Muscle layer of duodenum (tissue), 2 donors: ENCODE results near the gene TAPBP.
"Not testable (repeated sequence)": the region's sequence is repeated elsewhere in the genome, so short reads cannot be mapped to it uniquely, and the experiment has no call there.

Experiments used
- H3K27ac ChIP-seq: one replicate; pipeline ENCODE4 v1.7.0; 2013; ENCODE audit warnings: mild to moderate bottlenecking, low read length
- H3K27me3 ChIP-seq: one replicate; pipeline ENCODE4 v1.7.0; 2013; ENCODE audit warnings: low read depth, mild to moderate bottlenecking, control low read depth, low read length
- H3K36me3 ChIP-seq, 2 donors: one replicate each; pipeline ENCODE4 v1.7.0; 2013; ENCODE audit warnings: low read length in 2 of 2, control low read depth in 1 of 2, mild to moderate bottlenecking in 1 of 2; ENCODE audit not compliant: insufficient read depth in 2 of 2, control insufficient read depth in 1 of 2
- H3K4me1 ChIP-seq, 2 donors: one replicate each; pipeline ENCODE4 v1.7.0; 2013; ENCODE audit warnings: low read length in 2 of 2, mild to moderate bottlenecking in 2 of 2, control low read depth in 1 of 2, moderate library complexity in 1 of 2; ENCODE audit not compliant: insufficient read depth in 2 of 2, control insufficient read depth in 1 of 2
- H3K4me3 ChIP-seq, 2 donors: one replicate each; pipeline ENCODE4 v1.7.0; 2013; ENCODE audit warnings: low read length in 2 of 2, low read depth in 1 of 2, mild to moderate bottlenecking in 1 of 2
- H3K9me3 ChIP-seq, 2 donors: one replicate each; pipeline ENCODE4 v1.7.0; 2013; ENCODE audit warnings: low read length in 2 of 2, control low read depth in 1 of 2, mild to moderate bottlenecking in 1 of 2; ENCODE audit not compliant: control insufficient read depth in 1 of 2
- donor health status: healthy.

The TAPBP gene

DNA sequence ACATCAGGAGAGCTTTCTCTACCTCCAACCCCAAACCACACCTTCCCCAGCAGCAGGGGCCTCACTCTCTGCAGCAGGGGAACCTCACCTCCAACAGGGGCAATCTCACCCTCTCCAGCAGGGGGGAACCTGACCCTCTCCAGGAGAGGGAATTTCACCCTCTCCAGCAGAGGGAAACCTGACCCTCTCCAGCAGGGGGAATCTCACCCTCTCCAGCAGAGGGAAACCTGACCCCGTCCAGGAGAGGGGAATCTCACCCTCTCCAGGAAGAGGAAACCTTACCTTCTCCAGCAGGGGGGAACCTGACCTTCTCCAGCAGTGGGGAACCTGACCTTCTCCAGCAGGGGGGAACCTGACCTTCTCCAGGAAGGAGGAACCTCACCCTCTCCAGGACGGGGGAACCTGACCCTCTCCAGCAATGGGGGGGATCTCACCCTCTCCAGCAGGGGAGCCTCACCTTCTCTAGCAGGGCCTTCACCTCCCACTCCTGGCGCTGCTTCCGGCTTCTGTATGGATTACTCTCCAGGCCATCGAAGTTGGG lies 33.8 kb downstream of the TAPBP start:
- no peaks in the 10 kb centered on the region for H3K9me3 ChIP-seq
- H3K36me3 ChIP-seq: peaks cover 22 to 71% of the 10 kb centered on the region in 2 donors
- H3K27ac ChIP-seq: no peak overlapping the region
- no peak overlapping the region for H3K4me3 ChIP-seq
- peaks cover 4 to 42% of the 10 kb centered on the region in 2 donors for H3K4me1 ChIP-seq
- no peaks in the 10 kb centered on the region for H3K27me3 ChIP-seq

- H3K27ac ChIP-seq: no peak overlapping the region
- H3K27me3 ChIP-seq: no peaks in the 10 kb centered on the region
- H3K4me1 ChIP-seq: peaks cover 4 to 50% of the 10 kb centered on the region in 2 donors
- no peak overlapping the region for H3K4me3 ChIP-seq
- H3K9me3 ChIP-seq: no peaks in the 10 kb centered on the region
- H3K36me3 ChIP-seq: peaks cover 30 to 69% of the 10 kb centered on the region in 2 donors
Measured at GRCh38 chr6:33279257-33279695, 34.6 kb downstream of the TAPBP start.

DNA sequence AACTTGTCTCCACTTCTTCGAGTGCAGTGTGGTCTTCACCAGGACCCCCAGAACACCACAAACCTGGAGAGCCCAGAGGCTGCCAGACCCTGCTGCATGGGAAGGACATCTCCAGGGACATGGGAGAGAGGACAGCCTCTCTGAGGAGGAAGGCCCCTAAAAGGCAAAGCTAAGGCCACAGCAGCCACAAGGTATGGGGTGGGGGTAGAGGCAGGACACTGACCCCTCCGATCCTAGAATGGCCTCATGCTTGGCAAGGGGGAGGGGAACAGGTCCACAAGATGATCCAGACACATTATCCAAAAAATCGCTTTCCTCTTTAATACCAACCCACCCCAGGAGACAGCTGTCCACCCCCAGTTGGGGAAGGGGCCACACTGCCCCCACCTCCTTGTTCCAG lies 35.1 kb downstream of the TAPBP start:
- no peaks in the 10 kb centered on the region for H3K9me3 ChIP-seq
- H3K4me3 ChIP-seq: no peak overlapping the region
- no peak overlapping the region for H3K27ac ChIP-seq
- H3K36me3 ChIP-seq: peaks cover 32 to 66% of the 10 kb centered on the region in 2 donors
- H3K4me1 ChIP-seq: peaks cover 4 to 55% of the 10 kb centered on the region in 2 donors
- H3K27me3 ChIP-seq: no peaks in the 10 kb centered on the region

DNA sequence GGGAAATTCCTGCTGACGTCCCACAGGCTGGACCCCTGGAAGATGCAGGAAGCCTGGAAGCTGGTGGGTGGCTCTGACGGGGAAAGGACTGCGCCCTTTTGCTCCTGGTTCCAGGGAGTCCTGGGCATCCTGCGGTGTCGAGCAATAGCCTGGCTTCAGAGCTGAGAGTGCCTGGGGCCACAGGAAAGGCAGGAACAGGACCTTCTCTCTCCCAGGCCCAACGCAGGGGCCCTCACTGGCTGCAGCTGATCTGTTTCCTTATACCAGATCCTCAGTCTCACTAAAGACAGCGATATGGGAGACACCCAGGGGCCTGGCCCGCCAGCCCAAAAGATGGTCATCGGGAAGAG lies 35.5 kb downstream of the TAPBP start:
- no peaks in the 10 kb centered on the region for H3K9me3 ChIP-seq
- H3K27me3 ChIP-seq: no peaks in the 10 kb centered on the region
- H3K4me1 ChIP-seq: peaks cover 6 to 59% of the 10 kb centered on the region in 2 donors
- no peak overlapping the region for H3K4me3 ChIP-seq
- no peak overlapping the region for H3K27ac ChIP-seq
- peaks cover 32 to 62% of the 10 kb centered on the region in 2 donors for H3K36me3 ChIP-seq

DNA sequence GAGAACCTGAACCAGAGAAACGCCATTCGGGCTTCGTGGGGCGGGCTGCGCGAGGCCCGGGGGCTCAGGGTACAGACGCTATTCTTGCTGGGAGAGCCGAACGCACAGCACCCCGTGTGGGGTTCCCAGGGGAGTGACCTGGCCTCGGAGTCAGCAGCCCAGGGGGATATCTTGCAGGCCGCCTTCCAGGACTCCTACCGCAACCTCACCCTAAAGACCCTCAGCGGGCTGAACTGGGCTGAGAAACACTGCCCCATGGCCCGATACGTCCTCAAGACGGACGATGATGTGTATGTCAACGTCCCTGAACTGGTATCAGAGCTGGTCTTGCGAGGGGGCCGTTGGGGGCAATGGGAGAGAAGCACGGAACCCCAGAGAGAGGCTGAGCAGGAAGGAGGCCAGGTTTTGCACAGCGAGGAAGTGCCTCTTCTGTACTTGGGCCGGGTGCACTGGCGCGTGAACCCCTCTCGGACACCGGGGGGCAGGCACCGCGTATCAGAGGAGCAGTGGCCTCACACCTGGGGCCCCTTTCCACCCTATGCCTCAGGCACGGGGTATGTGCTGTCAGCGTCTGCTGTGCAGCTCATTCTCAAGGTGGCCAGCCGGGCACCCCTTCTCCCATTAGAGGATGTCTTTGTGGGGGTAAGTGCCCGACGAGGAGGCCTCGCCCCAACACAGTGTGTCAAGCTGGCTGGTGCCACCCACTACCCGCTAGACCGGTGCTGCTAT lies 36.1 kb downstream of the TAPBP start:
- Histone ChIP-seq H3K36me3 (peaks cover 36 to 62% of the 10 kb centered on the region in 2 donors), H3K9me3 (no peaks in the 10 kb centered on the region)

GRCh38 chr6:33276864-33277662 lies 36.8 kb downstream of the TAPBP start, which contains the start of gene B3GALT4:
Gene B3GALT4, plus strand, starts transcription at chr6:33277123. Its CDS starts 297 bp downstream, at chr6:33277420.
- peaks cover 37 to 54% of the 10 kb centered on the region in 2 donors for H3K36me3 ChIP-seq
- no peaks in the 10 kb centered on the region for H3K27me3 ChIP-seq
- peak within 1 kb of the TSS; percentile 83 for H3K27ac ChIP-seq
- peak within 1 kb of the TSS; percentile 68 to 85 for H3K4me3 ChIP-seq
- peaks cover 16 to 71% of the 10 kb centered on the region in 2 donors for H3K4me1 ChIP-seq
- H3K9me3 ChIP-seq: no peaks in the 10 kb centered on the region

More for the DNA sequence above, 36.1 kb downstream of the TAPBP start:
- Histone ChIP-seq H3K4me1 (peaks cover 11 to 64% of the 10 kb centered on the region in 2 donors), H3K27me3 (no peaks in the 10 kb centered on the region), H3K4me3 (peak overlapping the region; percentile 68 to 85), H3K27ac (peak overlapping the region; percentile 74)

GRCh38 chr6:33276581-33276863 lies 37.4 kb downstream of the TAPBP start:
- Histone ChIP-seq H3K36me3 (peaks cover 37 to 49% of the 10 kb centered on the region in 2 donors), H3K27me3 (no peaks in the 10 kb centered on the region), H3K4me1 (peaks cover 16 to 71% of the 10 kb centered on the region in 2 donors), H3K4me3 (peak overlapping the region; percentile 68 to 85), H3K9me3 (no peaks in the 10 kb centered on the region), H3K27ac (peak overlapping the region; percentile 83)

GRCh38 chr6:33275795-33276580 lies 37.9 kb downstream of the TAPBP start:
- Histone ChIP-seq H3K36me3 (peaks cover 32 to 43% of the 10 kb centered on the region in 2 donors), H3K4me3 (peak overlapping the region; percentile 68 to 85), H3K4me1 (peaks cover 16 to 72% of the 10 kb centered on the region in 2 donors), H3K27ac (peak overlapping the region; percentile 83)
- H3K27me3 ChIP-seq, H3K9me3 ChIP-seq: not testable (repeated sequence)

- Histone ChIP-seq H3K4me1 (peaks cover 16 to 78% of the 10 kb centered on the region in 2 donors), H3K27ac (peak overlapping the region; percentile 41), H3K4me3 (peak overlapping the region in 1 of 2 donors; percentile 1), H3K27me3 (no peaks in the 10 kb centered on the region), H3K9me3 (no peaks in the 10 kb centered on the region), H3K36me3 (peaks cover 30 to 31% of the 10 kb centered on the region in 2 donors)
Measured at GRCh38 chr6:33273924-33274902, 39.7 kb downstream of the TAPBP start.
